OCI-LY7 (cell line): ENCODE results near the gene APOC4.

ENCODE experiments used
- EZH2phosphoT487 ChIP-seq: fragments of 200-600 bp; sonication (generic); IDR thresholded peaks from 2 replicates; pipeline ENCODE4 v1.6.1; 2018; ENCODE audit warnings: low read depth, borderline replicate concordance, mild to moderate bottlenecking, mixed run types, antibody characterized with exemption, low read length, moderate library complexity, mixed read lengths
- TF ChIP-seq, protein P1 (sequence below): fragments of 200-600 bp; sonication (generic); conservative IDR thresholded peaks from 2 replicates; pipeline ENCODE4 v1.5.1; 2014; ENCODE audit warnings: mild to moderate bottlenecking, antibody characterized with exemption, low read length, moderate library complexity, mixed read lengths

DNA sequence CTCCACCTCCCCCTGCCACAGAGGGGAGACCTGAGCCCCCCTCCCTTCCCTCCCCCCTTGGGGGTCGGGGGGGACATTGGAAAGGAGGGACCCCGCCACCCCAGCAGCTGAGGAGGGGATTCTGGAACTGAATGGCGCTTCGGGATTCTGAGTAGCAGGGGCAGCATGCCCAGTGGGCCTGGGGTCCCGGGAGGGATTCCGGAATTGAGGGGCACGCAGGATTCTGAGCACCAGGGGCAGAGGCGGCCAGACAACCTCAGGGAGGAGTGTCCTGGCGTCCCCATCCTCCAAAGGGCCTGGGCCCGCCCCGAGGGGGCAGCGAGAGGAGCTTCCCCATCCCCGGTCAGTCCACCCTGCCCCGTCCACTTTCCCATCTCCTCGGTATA, 38.8 kb upstream of the APOC4 start:
- TF ChIP-seq, protein P1, sequence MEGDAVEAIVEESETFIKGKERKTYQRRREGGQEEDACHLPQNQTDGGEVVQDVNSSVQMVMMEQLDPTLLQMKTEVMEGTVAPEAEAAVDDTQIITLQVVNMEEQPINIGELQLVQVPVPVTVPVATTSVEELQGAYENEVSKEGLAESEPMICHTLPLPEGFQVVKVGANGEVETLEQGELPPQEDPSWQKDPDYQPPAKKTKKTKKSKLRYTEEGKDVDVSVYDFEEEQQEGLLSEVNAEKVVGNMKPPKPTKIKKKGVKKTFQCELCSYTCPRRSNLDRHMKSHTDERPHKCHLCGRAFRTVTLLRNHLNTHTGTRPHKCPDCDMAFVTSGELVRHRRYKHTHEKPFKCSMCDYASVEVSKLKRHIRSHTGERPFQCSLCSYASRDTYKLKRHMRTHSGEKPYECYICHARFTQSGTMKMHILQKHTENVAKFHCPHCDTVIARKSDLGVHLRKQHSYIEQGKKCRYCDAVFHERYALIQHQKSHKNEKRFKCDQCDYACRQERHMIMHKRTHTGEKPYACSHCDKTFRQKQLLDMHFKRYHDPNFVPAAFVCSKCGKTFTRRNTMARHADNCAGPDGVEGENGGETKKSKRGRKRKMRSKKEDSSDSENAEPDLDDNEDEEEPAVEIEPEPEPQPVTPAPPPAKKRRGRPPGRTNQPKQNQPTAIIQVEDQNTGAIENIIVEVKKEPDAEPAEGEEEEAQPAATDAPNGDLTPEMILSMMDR = no peak
- TF ChIP-seq EZH2phosphoT487 = no peak
